DMS114 treated with DMSO at 0.1 percent for 48 hours (cell line): ENCODE data around the gene YRDC.
A peak's percentile ranks its signal among the peaks of the same experiment; 100 is the strongest.
"Not testable (repeated sequence)": the region's sequence is repeated elsewhere in the genome, so short reads cannot be mapped to it uniquely, and the experiment has no call there.

ENCODE experiments used
- DNase-seq: peaks from one replicate; lab custom pipeline; 2025; ENCODE audit not compliant: unreplicated experiment; lab: John Stamatoyannopoulos, UW

The YRDC gene

DNA sequence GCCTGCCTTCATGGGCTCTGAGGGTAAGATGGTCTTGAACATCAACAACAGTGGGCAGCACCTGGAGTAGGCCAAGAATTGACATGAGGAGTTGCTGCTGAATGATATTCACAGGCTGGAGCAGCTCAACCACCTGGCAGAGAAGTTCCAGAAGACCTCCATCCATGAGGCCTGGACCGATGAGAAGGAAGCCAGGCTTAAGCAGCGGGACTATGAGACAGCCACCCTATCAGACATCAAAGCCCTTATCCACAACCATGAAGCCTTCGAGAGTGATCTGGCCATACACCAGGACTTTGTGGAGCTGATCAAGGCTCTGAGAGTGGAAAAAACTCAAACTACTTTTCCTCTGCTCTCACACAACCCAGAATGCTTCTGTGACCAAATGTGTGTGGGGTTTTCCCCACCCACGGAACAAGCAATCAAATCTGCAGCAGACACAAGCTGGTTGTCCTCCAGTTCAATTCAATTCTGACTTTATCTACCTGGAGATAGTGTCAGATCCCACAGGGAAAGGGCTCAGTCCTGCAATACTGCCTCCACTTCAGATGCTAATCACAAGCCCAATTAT, 31.0 kb downstream of the YRDC start:
- DNase-seq = no peak

GRCh38 chr1:37771440-37771839, 36.6 kb downstream of the YRDC start:
- not testable (repeated sequence) for DNase-seq

- no peak for DNase-seq
Measured at GRCh38 chr1:37767488-37767887, 40.5 kb downstream of the YRDC start.

DNA sequence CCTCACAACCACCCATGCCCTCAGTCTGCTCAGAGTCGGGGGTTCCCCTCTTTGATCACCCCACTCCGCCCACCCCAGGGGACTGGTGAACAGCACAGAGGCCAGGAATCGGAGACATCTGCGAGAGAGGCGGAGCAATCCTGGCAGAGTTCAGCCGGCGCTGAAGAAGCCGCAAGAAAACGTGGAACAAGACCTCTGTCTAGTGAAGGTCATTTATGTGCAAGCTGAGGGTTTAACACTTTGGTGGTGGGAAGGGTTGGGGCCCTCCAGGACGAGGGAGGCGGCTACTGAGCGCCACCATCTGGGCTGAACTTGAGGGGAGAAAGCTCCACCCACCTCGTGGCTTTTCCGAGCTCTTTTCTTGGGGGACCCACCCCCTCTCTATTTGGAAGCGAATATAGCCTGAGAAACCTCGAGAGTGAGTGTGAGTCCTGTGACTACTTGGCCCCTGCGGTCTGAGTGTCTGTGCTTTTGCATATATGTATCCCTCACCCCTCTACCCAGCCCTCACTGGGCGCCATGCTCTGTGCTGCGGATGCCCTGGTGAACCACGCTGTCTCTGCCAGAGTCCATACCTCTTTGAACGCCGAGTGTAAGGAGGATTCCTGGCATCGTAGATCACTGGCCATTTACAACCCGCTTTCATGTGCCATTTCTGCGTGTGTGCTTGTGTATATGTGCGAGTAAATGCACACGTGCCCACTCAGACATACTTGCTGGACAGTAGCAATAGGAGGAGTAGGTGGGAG, 41.9 kb downstream of the YRDC start:
- DNase-seq = peak; percentile 18

GRCh38 chr1:37764888-37765441, 43.0 kb downstream of the YRDC start, which contains the start of gene EPHA10:
TSS of gene EPHA10 (minus strand) at chr1:37765120. CDS start at chr1:37765066, 54 bp downstream.
- peak; percentile 70 for DNase-seq

DNA sequence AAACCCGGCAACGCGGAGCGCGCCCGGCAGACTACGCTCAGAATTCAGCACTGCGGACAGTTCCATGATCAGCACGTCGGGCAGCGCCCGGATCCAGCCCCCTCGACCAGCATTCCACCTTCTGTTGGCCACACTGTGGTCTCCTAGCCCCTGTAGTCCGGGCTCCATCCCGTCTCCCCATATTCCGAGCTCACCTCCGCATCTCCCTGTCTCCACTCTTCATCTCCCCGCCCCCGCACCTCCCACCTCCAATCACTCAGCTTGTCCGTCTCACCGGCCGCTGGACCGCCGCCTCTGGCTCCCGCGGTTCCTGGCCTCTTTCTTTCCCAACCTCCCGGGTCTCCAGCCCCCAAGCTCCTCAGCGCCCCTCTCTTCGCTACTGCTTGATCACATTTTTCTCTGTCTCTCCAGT, 43.6 kb downstream of the YRDC start:
- DNase-seq = no peak

- no peak for DNase-seq
Measured at GRCh38 chr1:37763791-37764413, 44.1 kb downstream of the YRDC start.

DNA sequence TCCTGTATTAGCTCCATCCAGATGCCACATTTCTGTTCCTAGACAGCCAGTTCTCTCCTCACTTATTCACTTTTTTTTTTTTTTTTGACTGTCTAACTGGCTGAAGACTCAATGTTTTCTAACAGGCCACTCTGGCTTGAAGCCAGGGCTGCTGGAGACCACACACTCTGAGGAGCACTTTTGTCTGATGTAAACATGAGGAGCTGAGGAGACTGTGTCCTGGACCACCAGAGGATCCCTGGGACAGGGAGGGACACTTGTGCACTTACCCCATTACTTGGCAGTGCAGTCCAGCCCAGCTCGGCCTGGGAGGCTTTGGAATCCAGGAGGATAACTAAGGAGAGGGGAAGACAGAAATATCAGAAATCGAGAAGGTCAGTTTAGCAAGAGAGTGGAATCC, 45.5 kb downstream of the YRDC start:
- no peak for DNase-seq

- DNase-seq = no peak
Measured at GRCh38 chr1:37761416-37762095, 46.5 kb downstream of the YRDC start.

DNA sequence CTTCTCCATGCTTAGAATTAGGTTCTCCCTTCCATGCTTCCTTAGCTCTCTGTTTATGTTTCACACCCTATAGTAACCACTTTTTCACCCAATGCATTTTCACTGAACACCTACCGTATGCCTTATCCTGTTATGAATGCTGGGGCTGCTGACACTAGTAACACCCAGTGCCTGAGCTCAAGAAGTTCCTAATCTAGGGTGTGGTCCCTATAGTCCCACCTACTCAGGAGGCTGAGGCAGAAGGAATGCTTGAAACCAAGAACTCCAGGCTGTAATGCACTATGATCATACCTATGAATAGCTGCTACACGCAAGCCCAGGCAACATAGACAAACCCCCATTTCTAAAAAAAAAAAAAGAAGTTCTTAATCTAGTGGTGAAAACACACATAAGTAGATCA, 48.6 kb downstream of the YRDC start:
- DNase-seq = no peak

GRCh38 chr1:37755951-37756560, 52.0 kb downstream of the YRDC start:
- no peak for DNase-seq

DNA sequence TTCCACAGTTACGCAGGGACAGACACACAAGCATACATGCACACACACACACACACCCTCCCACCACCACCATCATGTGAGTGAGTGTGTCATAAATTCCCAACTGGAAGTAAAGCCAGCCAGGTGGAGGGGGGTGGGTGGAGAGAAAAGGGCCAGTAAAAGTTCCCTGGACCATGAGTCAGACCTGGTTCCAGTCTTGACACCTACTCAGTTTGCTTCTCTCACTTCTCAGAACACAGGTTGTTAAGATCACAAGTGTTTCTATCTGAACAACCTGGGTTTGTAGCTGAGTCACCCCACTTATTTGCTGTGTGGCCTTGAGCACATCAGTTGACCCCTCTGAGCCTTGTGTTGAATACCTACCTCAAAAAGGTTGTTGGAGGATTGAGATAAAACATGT, 52.7 kb downstream of the YRDC start:
- no peak for DNase-seq

- DNase-seq = no peak
Measured at GRCh38 chr1:37753473-37754321, 54.3 kb downstream of the YRDC start.
